ENCODE measurements around the gene ANXA5.

DNA sequence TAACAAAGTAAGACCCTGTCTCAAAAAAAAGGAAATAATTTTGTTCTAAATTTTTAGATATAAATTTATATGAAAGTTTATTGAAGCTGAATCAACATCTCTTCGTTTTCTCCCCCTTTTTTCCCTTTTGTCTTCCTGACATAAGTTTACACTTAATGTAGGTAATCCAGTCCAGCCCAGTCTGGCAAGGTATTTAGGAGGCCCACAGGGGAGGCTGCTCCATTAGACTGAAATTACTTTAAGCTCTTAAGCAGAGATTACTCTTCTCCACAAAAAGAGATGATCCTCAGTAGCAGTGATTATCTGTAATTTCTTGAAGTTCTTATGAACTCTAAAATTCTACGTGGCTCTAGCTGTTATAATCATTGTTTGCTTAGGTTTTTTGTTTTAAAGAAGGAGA lies 46.0 kb downstream of the ANXA5 start:
- TF ChIP-seq, protein P1, sequence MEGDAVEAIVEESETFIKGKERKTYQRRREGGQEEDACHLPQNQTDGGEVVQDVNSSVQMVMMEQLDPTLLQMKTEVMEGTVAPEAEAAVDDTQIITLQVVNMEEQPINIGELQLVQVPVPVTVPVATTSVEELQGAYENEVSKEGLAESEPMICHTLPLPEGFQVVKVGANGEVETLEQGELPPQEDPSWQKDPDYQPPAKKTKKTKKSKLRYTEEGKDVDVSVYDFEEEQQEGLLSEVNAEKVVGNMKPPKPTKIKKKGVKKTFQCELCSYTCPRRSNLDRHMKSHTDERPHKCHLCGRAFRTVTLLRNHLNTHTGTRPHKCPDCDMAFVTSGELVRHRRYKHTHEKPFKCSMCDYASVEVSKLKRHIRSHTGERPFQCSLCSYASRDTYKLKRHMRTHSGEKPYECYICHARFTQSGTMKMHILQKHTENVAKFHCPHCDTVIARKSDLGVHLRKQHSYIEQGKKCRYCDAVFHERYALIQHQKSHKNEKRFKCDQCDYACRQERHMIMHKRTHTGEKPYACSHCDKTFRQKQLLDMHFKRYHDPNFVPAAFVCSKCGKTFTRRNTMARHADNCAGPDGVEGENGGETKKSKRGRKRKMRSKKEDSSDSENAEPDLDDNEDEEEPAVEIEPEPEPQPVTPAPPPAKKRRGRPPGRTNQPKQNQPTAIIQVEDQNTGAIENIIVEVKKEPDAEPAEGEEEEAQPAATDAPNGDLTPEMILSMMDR (IDR thresholded peaks at IDR 0.05 in 4 of 5, conservative IDR thresholded peaks at IDR 0.05 in 1 of 5): no peak
- TF ChIP-seq POLR2A (IDR thresholded peaks at IDR 0.05): no peak
